Prostate gland (tissue), 2 donors: ENCODE measurements around the gene GRB10.

Experiments used
- POLR2A ChIP-seq: fragments of 450-650 bp; IDR thresholded peaks from one replicate; pipeline ENCODE4 v1.6.1; 2016; ENCODE audit warnings: antibody characterized with exemption, mild to moderate bottlenecking
- POLR2AphosphoS5 ChIP-seq: sonication (generic); formaldehyde crosslinking; IDR thresholded peaks from one replicate; pipeline ENCODE4 v1.6.1; 2017; ENCODE audit warnings: antibody characterized with exemption
- TF ChIP-seq, protein P1 (sequence below), 4 experiments: fragments of 200-600 bp in 2 of 4; fragments of 450-650 bp in 2 of 4; sonication (generic) in 2 of 4; IDR thresholded peaks; 1 replicate in 3 of 4; 2 replicates in 1 of 4; pipeline ENCODE4 v1.5.1; 2016 to 2019; ENCODE audit warnings: antibody characterized with exemption in 4 of 4, mild to moderate bottlenecking in 2 of 4, moderate library complexity in 2 of 4

DNA sequence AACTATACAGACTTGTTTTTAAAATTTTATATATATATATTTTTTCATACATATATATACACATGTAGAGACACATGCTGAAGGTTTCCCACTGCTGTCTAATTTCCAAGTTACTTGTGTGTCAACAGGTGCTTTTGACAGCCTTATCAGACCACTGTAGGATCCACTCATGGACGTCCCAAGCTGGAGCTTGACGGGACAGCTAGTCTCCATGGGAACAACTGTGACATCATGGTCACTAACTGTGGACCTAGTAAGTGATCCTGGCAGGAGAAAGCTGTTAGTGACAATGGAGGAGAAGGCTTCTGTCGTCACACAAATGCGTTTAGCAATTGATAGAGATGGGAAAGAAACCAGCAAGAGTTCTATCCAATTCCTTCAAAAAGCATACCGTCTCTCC, 157.3 kb downstream of the GRB10 start:
- TF ChIP-seq POLR2A (no peak), POLR2AphosphoS5 (no peak)
- TF ChIP-seq, protein P1, sequence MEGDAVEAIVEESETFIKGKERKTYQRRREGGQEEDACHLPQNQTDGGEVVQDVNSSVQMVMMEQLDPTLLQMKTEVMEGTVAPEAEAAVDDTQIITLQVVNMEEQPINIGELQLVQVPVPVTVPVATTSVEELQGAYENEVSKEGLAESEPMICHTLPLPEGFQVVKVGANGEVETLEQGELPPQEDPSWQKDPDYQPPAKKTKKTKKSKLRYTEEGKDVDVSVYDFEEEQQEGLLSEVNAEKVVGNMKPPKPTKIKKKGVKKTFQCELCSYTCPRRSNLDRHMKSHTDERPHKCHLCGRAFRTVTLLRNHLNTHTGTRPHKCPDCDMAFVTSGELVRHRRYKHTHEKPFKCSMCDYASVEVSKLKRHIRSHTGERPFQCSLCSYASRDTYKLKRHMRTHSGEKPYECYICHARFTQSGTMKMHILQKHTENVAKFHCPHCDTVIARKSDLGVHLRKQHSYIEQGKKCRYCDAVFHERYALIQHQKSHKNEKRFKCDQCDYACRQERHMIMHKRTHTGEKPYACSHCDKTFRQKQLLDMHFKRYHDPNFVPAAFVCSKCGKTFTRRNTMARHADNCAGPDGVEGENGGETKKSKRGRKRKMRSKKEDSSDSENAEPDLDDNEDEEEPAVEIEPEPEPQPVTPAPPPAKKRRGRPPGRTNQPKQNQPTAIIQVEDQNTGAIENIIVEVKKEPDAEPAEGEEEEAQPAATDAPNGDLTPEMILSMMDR (IDR thresholded peaks at IDR 0.05) = no peak
